NCI-H128 (cell line): ENCODE data around the gene SEC23A.

Experiments used
- DNase-seq: peaks from one replicate; lab custom pipeline; 2025; ENCODE audit not compliant: unreplicated experiment; lab: John Stamatoyannopoulos, UW

Gene SEC23A

GRCh38 chr14:38993981-38994380, 109.1 kb downstream of the SEC23A start:
- DNase-seq: no peak

- DNase-seq: no peak
These were observed 110.8 kb downstream of the SEC23A start for GRCh38 chr14:38992067-38992844.

- no peak for DNase-seq
These were observed 111.7 kb downstream of the SEC23A start for GRCh38 chr14:38991299-38991698.

- DNase-seq: no peak
These were observed 113.0 kb downstream of the SEC23A start for GRCh38 chr14:38989922-38990546.

- DNase-seq: no peak
These were observed 115.3 kb downstream of the SEC23A start for GRCh38 chr14:38987781-38988180.

- DNase-seq: no peak
These were observed 120.2 kb downstream of the SEC23A start for GRCh38 chr14:38982837-38983236.

- no peak for DNase-seq
These were observed 120.8 kb downstream of the SEC23A start for GRCh38 chr14:38982278-38982677.
